ENCODE results near the gene UBXN7.
"Not testable (repeated sequence)": the region's sequence is repeated elsewhere in the genome, so short reads cannot be mapped to it uniquely, and the experiment has no call there.

- TF ChIP-seq, protein P1, sequence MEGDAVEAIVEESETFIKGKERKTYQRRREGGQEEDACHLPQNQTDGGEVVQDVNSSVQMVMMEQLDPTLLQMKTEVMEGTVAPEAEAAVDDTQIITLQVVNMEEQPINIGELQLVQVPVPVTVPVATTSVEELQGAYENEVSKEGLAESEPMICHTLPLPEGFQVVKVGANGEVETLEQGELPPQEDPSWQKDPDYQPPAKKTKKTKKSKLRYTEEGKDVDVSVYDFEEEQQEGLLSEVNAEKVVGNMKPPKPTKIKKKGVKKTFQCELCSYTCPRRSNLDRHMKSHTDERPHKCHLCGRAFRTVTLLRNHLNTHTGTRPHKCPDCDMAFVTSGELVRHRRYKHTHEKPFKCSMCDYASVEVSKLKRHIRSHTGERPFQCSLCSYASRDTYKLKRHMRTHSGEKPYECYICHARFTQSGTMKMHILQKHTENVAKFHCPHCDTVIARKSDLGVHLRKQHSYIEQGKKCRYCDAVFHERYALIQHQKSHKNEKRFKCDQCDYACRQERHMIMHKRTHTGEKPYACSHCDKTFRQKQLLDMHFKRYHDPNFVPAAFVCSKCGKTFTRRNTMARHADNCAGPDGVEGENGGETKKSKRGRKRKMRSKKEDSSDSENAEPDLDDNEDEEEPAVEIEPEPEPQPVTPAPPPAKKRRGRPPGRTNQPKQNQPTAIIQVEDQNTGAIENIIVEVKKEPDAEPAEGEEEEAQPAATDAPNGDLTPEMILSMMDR (IDR thresholded peaks at IDR 0.05; ENCODE audit: low read depth, low read length) = not testable (repeated sequence)
- TF ChIP-seq EZH2phosphoT487 (IDR thresholded peaks at IDR 0.05; ENCODE audit: low read depth) = not testable (repeated sequence)
Observed at GRCh38 chr3:196302960-196303359, 129.3 kb downstream of the UBXN7 start.

Measured in OCI-LY3 (cell line).